Embryonic facial prominence (tissue), 1 donor: ENCODE data around the gene ADCYAP1.

Source experiments
- DNase-seq: peaks from one replicate; pipeline ENCODE4 v3.0.0-alpha.2; 2016; ENCODE audit errors: extremely low spot score

Gene ADCYAP1

GRCh38 chr18:910247-910646 lies 5.6 kb downstream of the ADCYAP1 start:
- DNase-seq, result no peak

GRCh38 chr18:911025-911424 lies 6.4 kb downstream of the ADCYAP1 start:
- no peak for DNase-seq

- no peak for DNase-seq
Observed at GRCh38 chr18:911486-911885, 6.8 kb downstream of the ADCYAP1 start.

- no peak for DNase-seq
Observed at GRCh38 chr18:916562-916961, 11.9 kb downstream of the ADCYAP1 start.

- DNase-seq, result no peak
Observed at GRCh38 chr18:919078-919477, 14.4 kb downstream of the ADCYAP1 start.

GRCh38 chr18:923144-923866 lies 18.6 kb downstream of the ADCYAP1 start:
- DNase-seq, result no peak

GRCh38 chr18:924987-925386 lies 20.3 kb downstream of the ADCYAP1 start:
- no peak for DNase-seq

- no peak for DNase-seq
Observed at GRCh38 chr18:926946-927345, 22.3 kb downstream of the ADCYAP1 start.

GRCh38 chr18:933082-933481 lies 28.4 kb downstream of the ADCYAP1 start:
- no peak for DNase-seq

GRCh38 chr18:934518-935133 lies 30.0 kb downstream of the ADCYAP1 start:
- no peak for DNase-seq

GRCh38 chr18:936941-937340 lies 32.3 kb downstream of the ADCYAP1 start:
- DNase-seq, result no peak

GRCh38 chr18:939166-939565 lies 34.5 kb downstream of the ADCYAP1 start:
- no peak for DNase-seq

- DNase-seq, result no peak
Observed at GRCh38 chr18:939958-940357, 35.3 kb downstream of the ADCYAP1 start.

- DNase-seq, result no peak
Observed at GRCh38 chr18:941331-941730, 36.7 kb downstream of the ADCYAP1 start.

GRCh38 chr18:944440-944839 lies 39.8 kb downstream of the ADCYAP1 start:
- no peak for DNase-seq

- DNase-seq, result no peak
Observed at GRCh38 chr18:949724-950631, 45.3 kb downstream of the ADCYAP1 start.

- DNase-seq, result no peak
Observed at GRCh38 chr18:950882-951495, 46.3 kb downstream of the ADCYAP1 start.

- DNase-seq, result no peak
Observed at GRCh38 chr18:955384-956066, 50.9 kb downstream of the ADCYAP1 start.

- no peak for DNase-seq
Observed at GRCh38 chr18:957829-958228, 53.2 kb downstream of the ADCYAP1 start.

GRCh38 chr18:959854-960253 lies 55.2 kb downstream of the ADCYAP1 start:
- no peak for DNase-seq
